ENCODE measurements around the gene C4orf50. TPM values are rescaled to one million over a fixed set of nuclear protein-coding genes. Genes with fewer than 3 reads are reported as not detected.

Gene C4orf50
- total RNA-seq, 1 donor from 2014 or later: 0.05 TPM

GRCh38 chr4:6012200-6012599 lies 6.0 kb downstream of the C4orf50 start:
- H3K27ac Mint-ChIP-seq (ENCODE audit: unreplicated experiment): no peak overlapping the region
- H3K4me3 Mint-ChIP-seq (ENCODE audit: unreplicated experiment): no peak overlapping the region
- peaks cover 11% of the 10 kb centered on the region for H3K27me3 Mint-ChIP-seq (ENCODE audit: unreplicated experiment)
- H3K9me3 Mint-ChIP-seq (ENCODE audit: unreplicated experiment): no peaks in the 10 kb centered on the region
- H3K36me3 Mint-ChIP-seq (ENCODE audit: low read depth, unreplicated experiment): no peaks in the 10 kb centered on the region
- peaks cover 10% of the 10 kb centered on the region for H3K4me1 Mint-ChIP-seq (ENCODE audit: unreplicated experiment)
- TF ChIP-seq CTCF (IDR thresholded peaks at IDR 0.05; ENCODE audit: unreplicated experiment): no peak
- no peak for DNase-seq (ENCODE audit: low spot score)

GRCh38 chr4:6011686-6012085 lies 6.5 kb downstream of the C4orf50 start:
- Mint-ChIP-seq H3K4me1 (ENCODE audit: unreplicated experiment) (peaks cover 10% of the 10 kb centered on the region), H3K9me3 (ENCODE audit: unreplicated experiment) (no peaks in the 10 kb centered on the region), H3K36me3 (ENCODE audit: low read depth, unreplicated experiment) (no peaks in the 10 kb centered on the region), H3K27ac (ENCODE audit: unreplicated experiment) (no peak overlapping the region), H3K4me3 (ENCODE audit: unreplicated experiment) (no peak overlapping the region), H3K27me3 (ENCODE audit: unreplicated experiment) (peaks cover 13% of the 10 kb centered on the region)
- no peak for TF ChIP-seq CTCF (IDR thresholded peaks at IDR 0.05; ENCODE audit: unreplicated experiment)
- DNase-seq (ENCODE audit: low spot score): no peak

GRCh38 chr4:6011271-6011671 lies 7.0 kb downstream of the C4orf50 start:
- Mint-ChIP-seq H3K4me1 (ENCODE audit: unreplicated experiment) (peaks cover 10% of the 10 kb centered on the region), H3K27me3 (ENCODE audit: unreplicated experiment) (peaks cover 17% of the 10 kb centered on the region), H3K36me3 (ENCODE audit: low read depth, unreplicated experiment) (no peaks in the 10 kb centered on the region), H3K27ac (ENCODE audit: unreplicated experiment) (peak overlapping the region; percentile 62), H3K4me3 (ENCODE audit: unreplicated experiment) (no peak overlapping the region), H3K9me3 (ENCODE audit: unreplicated experiment) (no peaks in the 10 kb centered on the region)
- DNase-seq (ENCODE audit: low spot score): no peak
- TF ChIP-seq CTCF (IDR thresholded peaks at IDR 0.05; ENCODE audit: unreplicated experiment): no peak

GRCh38 chr4:6010789-6011188 lies 7.4 kb downstream of the C4orf50 start:
- H3K4me1 Mint-ChIP-seq (ENCODE audit: unreplicated experiment): peaks cover 10% of the 10 kb centered on the region
- DNase-seq (ENCODE audit: low spot score): no peak
- no peak for TF ChIP-seq CTCF (IDR thresholded peaks at IDR 0.05; ENCODE audit: unreplicated experiment)
- H3K36me3 Mint-ChIP-seq (ENCODE audit: low read depth, unreplicated experiment): no peaks in the 10 kb centered on the region
- H3K4me3 Mint-ChIP-seq (ENCODE audit: unreplicated experiment): no peak overlapping the region
- H3K27ac Mint-ChIP-seq (ENCODE audit: unreplicated experiment): peak overlapping the region; percentile 62
- no peaks in the 10 kb centered on the region for H3K9me3 Mint-ChIP-seq (ENCODE audit: unreplicated experiment)
- H3K27me3 Mint-ChIP-seq (ENCODE audit: unreplicated experiment): peaks cover 17% of the 10 kb centered on the region

- no peak for TF ChIP-seq CTCF (IDR thresholded peaks at IDR 0.05; ENCODE audit: unreplicated experiment)
- no peaks in the 10 kb centered on the region for H3K36me3 Mint-ChIP-seq (ENCODE audit: low read depth, unreplicated experiment)
Measured at GRCh38 chr4:6009452-6009851, 8.8 kb downstream of the C4orf50 start.

More at GRCh38 chr4:6009452-6009851, 8.8 kb downstream of the C4orf50 start:
- no peak for DNase-seq (ENCODE audit: low spot score)
- H3K9me3 Mint-ChIP-seq (ENCODE audit: unreplicated experiment): no peaks in the 10 kb centered on the region
- no peak overlapping the region for H3K27ac Mint-ChIP-seq (ENCODE audit: unreplicated experiment)
- peaks cover 17% of the 10 kb centered on the region for H3K27me3 Mint-ChIP-seq (ENCODE audit: unreplicated experiment)
- peaks cover 10% of the 10 kb centered on the region for H3K4me1 Mint-ChIP-seq (ENCODE audit: unreplicated experiment)
- H3K4me3 Mint-ChIP-seq (ENCODE audit: unreplicated experiment): no peak overlapping the region
